ENCODE data around the gene HLA-F.

Gene HLA-F

DNA sequence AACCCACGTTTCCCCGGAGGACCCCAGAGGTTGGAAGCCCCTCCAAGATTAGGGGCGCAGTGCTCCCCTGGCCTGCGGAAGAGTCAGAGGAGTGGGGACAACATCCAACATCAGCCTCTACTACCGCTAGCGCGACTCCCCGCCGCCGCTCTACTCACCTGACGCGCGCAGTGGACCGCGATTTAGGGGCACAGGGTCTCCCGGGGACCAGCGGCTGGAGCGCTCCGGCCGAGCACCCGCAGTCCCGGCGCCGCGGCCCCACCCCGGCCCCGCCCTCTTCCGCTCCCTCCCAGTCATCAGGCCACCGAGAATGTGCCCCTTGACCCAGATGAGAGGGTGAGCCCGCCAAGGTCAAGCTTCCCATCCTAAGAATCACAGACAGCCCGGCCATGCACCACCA, 42.3 kb upstream of the HLA-F start, which contains the start of gene ZFP57:
Gene ZFP57 (minus strand): TSS at position 249 of the 400 bp plus-strand sequence. CDS start 4,149 bp downstream, outside the sequence.
- H3K27ac ChIP-seq = no peak within 1 kb of the TSS
- no peak for TF ChIP-seq ZFX (IDR thresholded peaks at IDR 0.05)

DNA sequence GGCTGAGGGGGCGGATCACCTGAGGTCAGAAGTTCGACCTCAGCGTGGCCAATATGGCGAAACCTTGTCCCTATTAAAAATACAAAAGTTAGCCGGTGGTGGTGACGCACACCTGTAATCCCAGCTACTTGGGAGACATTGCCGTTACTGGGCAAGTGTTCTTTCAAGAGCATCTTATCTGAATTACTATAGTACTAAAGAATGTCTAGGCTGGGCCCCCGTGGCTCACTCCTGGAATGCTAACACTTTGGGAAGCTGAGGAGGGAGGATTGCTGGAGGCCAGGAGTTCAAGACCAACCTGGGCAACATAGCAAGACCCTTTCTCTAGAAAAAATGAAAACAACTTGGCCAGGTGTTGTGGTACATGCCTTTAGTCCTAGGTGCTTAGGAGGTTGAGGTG, 41.4 kb upstream of the HLA-F start:
- TF ChIP-seq ZFX (IDR thresholded peaks at IDR 0.05) = no peak
- TF ChIP-seq, protein P1, sequence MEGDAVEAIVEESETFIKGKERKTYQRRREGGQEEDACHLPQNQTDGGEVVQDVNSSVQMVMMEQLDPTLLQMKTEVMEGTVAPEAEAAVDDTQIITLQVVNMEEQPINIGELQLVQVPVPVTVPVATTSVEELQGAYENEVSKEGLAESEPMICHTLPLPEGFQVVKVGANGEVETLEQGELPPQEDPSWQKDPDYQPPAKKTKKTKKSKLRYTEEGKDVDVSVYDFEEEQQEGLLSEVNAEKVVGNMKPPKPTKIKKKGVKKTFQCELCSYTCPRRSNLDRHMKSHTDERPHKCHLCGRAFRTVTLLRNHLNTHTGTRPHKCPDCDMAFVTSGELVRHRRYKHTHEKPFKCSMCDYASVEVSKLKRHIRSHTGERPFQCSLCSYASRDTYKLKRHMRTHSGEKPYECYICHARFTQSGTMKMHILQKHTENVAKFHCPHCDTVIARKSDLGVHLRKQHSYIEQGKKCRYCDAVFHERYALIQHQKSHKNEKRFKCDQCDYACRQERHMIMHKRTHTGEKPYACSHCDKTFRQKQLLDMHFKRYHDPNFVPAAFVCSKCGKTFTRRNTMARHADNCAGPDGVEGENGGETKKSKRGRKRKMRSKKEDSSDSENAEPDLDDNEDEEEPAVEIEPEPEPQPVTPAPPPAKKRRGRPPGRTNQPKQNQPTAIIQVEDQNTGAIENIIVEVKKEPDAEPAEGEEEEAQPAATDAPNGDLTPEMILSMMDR (conservative IDR thresholded peaks at IDR 0.05) = no peak

DNA sequence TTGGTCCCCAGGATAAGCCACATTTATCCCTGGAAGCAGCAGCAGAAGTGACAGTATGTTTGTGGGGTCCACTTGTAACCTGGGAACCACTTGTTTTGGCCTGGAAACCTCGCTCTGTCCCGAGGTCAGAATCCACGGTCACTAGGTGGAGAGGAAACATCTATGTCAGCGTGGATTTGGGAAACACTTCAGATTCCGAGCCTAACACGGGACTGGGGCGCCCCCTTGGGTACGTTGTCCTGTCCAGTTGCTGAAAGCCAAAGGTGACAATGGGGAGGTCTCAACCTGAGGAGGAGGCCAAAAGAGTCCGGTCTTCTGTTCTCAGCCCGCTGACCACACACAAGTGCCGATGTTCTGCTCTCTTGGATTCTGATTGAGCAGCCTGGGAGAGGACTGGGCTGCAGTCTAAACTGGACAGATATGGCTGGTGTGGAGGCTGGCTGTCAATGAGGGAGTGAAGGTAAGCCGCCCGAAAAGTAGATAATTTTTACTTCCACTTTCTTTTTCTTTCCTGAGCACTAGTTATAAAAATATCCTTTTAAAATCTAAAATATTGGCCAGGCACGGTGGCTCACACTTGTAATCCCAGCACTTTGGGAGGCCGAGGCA, 37.4 kb upstream of the HLA-F start:
- no peak overlapping the region for H3K27ac ChIP-seq
- TF ChIP-seq, protein P1 (conservative IDR thresholded peaks at IDR 0.05) = no peak

More for the DNA sequence above, 41.4 kb upstream of the HLA-F start:
- H3K27ac ChIP-seq = no peak overlapping the region

DNA sequence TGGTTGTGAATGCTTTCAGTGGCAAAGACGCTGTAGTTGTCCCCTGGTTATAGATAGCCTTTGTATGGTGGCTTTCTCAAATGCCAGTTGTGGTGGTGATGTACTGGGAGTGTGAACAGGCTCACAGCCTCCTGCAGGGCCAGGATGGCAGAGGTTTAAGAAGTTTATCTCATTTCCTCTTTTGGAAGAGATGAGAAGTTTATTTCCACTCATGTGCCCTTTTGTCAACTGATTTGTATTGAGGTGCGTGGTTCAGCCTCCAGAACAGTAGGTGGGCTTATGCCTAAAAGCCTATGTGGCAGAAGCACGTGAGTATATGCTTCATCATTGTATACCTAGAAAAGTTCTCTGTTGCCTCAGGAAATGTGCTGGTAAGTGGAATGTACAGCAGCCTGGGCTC, 28.6 kb upstream of the HLA-F start:
- H3K27ac ChIP-seq = no peak overlapping the region
- TF ChIP-seq, protein P1 (conservative IDR thresholded peaks at IDR 0.05) = no peak
- no peak for TF ChIP-seq ZFX (IDR thresholded peaks at IDR 0.05)

DNA sequence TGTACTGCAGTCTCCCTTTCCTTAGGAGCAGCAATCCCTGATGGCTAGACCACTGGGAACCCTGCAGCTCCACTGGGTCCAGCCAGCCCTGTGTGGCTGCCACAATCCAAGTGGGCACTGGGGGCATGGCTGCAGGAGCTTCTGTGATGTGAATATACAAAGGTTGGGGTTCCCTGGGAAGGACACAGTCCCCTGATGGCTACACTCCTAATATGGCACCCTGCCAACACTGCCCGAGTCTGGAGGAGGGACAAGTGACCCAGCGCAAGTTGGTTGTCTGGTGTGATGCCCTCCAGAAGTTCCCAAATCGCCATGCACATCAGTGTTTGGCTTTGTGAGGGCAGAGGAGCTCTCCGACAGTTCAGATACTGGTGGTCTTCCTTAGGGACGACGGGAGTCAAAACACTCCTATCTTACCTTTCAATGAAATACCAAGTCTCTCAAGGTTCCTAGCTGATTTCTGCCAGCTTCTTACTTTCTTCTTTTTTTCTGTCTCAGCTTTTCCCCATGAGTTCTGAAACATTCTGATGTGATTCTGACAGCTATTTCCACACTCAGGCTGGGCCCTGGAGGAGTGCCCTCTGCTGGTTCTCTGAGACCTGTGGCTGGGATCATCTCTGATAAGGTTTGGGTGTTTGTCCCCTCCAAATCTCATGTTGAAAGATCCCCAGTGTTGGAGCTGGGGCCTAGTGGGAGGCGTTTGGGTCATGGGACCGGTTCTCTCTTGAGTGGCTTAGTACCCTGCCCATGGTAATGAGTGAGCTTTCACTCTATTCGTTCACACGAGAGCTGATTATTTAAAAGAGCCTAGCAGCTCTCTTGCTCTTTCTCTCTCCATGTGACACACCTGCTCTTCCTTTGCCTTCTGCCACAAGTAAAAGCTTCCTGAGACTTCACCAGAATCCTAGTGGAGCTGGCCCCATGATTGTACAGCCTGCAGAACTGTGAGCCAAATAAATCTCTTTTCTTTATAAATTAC, 26.8 kb upstream of the HLA-F start:
- no peak overlapping the region for H3K27ac ChIP-seq
- TF ChIP-seq ZFX (IDR thresholded peaks at IDR 0.05) = no peak
- TF ChIP-seq, protein P1 (conservative IDR thresholded peaks at IDR 0.05) = peak; percentile 77

DNA sequence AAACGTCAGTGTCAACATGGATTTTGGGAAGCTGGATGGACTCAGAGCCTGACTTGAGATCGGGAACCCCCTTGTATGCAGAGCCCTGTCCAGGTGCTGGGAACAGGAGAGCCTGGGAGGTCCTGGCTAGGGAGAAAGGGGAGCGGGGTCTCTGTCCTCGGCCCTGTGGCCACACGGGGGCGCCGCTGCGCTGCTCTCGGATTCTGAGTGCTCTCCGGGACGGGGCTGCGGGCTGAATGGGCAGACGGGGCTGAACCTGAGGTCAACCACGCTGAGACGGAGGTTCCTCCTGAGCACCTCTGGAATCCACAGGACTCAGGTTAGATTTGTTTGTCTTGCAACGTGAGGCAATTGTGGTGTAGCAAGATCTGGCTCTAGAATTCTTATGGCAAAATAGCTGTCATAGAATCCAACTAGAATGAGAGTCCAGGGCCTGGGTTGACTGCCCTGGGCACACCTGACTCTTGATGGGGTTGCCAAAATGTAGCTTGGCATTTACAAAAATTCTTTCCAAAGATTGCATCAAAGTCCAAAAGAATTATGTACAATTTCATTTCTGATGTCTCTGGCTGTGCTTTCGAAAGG, 20.6 kb upstream of the HLA-F start:
- TF ChIP-seq, protein P1 (conservative IDR thresholded peaks at IDR 0.05) = peak; percentile 81
- no peak for TF ChIP-seq ZFX (IDR thresholded peaks at IDR 0.05)
- no peak overlapping the region for H3K27ac ChIP-seq

DNA sequence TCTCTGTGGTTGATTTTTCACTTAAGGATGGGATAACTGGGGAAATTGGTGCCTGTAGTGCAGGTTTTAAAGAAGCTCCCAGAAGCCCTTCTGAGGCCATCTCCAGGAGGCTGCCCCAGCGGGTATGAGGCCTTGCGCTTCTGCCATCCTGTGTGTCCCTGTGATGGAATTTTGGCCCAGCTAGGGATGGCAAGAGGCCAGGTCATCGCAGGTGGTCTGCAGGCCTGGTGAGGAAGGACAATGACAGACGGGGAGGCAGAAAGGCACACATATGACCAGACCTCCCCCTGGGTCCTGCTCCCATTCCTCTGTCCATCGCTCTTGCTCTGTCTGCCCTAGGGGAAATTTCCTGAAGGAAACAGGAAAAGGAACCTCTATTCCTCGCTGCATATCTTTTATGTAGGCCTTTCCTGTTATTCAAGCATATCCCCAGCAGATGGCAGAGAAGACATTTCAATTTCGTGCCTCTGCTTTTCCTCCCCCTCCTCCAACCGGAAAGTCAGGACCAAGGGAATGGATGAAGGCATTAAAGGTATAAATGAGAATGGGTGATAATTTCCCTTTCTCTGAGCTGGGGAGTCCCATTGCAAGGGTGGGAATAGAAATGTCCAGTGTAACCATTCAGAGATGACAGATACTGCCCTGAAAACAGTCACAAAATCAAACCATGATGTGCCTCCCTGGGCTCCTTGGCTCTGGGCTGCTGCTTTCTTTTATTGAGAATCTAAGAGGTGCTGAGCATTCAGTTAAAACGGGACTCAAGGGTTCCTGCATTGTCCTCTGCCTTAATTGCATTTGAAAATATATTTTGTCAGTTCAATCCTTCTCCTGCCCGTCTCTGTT, 17.6 kb upstream of the HLA-F start:
- H3K27ac ChIP-seq = no peak overlapping the region
- no peak for TF ChIP-seq ZFX (IDR thresholded peaks at IDR 0.05)
- TF ChIP-seq, protein P1 (conservative IDR thresholded peaks at IDR 0.05) = peak; percentile 76
